ENCODE results near the gene CERKL.

CERKL gene

DNA sequence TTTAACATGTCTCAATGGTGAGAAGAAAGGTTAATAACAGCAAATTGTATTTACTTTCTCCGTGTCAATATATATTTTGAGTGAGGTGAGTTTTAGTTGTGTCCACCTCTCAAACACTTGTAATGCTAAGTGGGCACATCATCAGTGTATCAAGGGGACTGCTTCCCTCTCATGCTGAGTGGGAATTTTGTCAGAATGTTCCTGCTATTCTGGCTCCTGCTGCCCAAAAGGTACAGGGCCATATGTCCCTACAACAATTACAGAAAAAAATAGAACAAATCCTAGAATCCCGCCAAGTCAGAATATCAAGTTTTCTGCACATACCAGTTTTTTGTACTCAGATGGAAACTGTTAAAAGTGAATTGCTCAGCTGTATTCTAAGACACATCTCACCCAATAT lies 5.4 kb upstream of the CERKL start:
- FAIRE-seq = no peak
- TF ChIP-seq POLR2A (IDR thresholded peaks at IDR 0.05; ENCODE audit: low read depth, low read length) = no peak
- DNase-seq (ENCODE audit: insufficient read length, low spot score) = no peak

GRCh38 chr2:181660181-181660580 lies 3.3 kb upstream of the CERKL start:
- no peak for DNase-seq (ENCODE audit: insufficient read length, low spot score)
- no peak for FAIRE-seq

DNA sequence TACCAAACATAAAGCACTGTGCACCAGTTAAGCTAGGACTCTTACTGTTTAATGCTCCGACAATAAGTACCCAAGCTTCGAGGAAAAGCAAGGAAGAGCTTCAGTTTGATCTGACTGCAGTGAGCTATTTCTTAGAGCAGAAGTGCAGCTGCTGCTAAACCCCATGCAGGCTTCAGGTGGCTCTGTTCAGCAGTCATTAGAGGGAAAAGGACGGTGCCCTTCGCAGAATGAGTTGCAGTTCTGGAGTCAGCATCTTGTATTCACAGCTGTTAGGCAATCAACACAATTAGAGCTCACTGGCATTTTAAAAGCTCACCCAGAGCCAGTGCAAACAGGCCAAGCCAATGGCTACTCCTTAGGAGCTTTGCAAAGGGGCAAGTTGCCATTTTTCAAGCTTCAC lies 1.5 kb upstream of the CERKL start:
- TF ChIP-seq POLR2A (IDR thresholded peaks at IDR 0.05; ENCODE audit: low read depth, low read length) = no peak
- DNase-seq (ENCODE audit: insufficient read length, low spot score) (no peak), FAIRE-seq (no peak)

More at GRCh38 chr2:181660181-181660580, 3.3 kb upstream of the CERKL start:
- no peak for TF ChIP-seq POLR2A (IDR thresholded peaks at IDR 0.05; ENCODE audit: low read depth, low read length)

GRCh38 chr2:181657379-181657778 lies 474 bp upstream of the CERKL start:
- no peak for FAIRE-seq
- TF ChIP-seq POLR2A (IDR thresholded peaks at IDR 0.05; ENCODE audit: low read depth, low read length) = no peak
- no peak for DNase-seq (ENCODE audit: insufficient read length, low spot score)

DNA sequence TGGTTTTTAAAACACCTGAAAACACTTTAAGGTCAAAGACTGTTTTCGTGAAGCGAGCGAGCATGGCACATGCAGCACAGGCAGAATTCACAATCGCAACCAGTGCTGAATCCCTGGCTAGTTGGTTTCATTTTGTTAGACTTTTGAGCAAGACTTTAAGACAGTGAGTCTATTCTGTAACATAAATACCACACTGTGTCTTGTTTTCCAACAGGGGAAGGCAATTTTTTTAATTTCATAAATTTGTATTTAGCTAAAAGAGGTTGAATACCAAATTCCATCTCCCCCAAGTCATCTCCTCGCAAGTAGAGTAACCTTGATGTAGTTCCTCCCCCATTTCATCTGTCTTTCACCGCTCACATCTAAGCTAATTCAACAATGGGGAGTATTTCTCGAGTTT lies 1.4 kb downstream of the CERKL start:
- DNase-seq (ENCODE audit: insufficient read length, low spot score) (no peak), FAIRE-seq (no peak)
- no peak for TF ChIP-seq POLR2A (IDR thresholded peaks at IDR 0.05; ENCODE audit: low read depth, low read length)

- DNase-seq (ENCODE audit: insufficient read length, low spot score) (no peak), FAIRE-seq (no peak)
- TF ChIP-seq POLR2A (IDR thresholded peaks at IDR 0.05; ENCODE audit: low read depth, low read length) = no peak
These were observed 7.4 kb downstream of the CERKL start for GRCh38 chr2:181649436-181649979.

DNA sequence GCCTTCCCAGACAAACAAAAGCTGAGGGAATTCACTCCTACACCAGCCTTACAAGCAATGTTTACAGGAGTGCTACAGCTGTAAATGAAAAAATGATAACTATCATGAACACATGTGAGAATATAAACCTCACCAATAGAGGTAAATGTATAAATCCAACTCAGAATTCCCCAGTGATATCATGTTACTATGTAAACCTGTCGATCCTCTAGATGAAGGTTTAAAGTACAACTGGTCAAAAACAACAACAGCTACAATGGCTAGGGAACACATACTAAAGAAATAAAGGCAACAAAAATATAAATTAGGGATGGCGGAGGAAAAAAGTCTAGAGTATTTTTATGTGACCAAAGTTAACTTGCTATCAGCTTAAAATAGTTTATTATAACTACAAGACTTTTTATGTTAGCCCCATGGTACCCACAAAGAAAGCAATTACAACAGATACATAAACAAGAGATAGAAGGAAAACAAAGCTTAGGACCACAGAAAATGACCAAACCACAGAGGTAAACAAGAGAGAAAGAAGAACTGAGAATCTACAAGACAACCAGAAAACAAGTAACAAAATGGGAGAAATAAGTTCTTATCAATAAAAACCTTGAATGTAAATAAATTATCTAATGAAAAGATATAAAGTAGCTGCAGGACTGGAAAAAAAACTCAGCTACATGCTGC lies 8.3 kb downstream of the CERKL start:
- no peak for DNase-seq (ENCODE audit: insufficient read length, low spot score)
- no peak for FAIRE-seq
- no peak for TF ChIP-seq POLR2A (IDR thresholded peaks at IDR 0.05; ENCODE audit: low read depth, low read length)

- DNase-seq (ENCODE audit: insufficient read length, low spot score) = no peak
- no peak for FAIRE-seq
These were observed 10.4 kb downstream of the CERKL start for GRCh38 chr2:181646415-181646987.

DNA sequence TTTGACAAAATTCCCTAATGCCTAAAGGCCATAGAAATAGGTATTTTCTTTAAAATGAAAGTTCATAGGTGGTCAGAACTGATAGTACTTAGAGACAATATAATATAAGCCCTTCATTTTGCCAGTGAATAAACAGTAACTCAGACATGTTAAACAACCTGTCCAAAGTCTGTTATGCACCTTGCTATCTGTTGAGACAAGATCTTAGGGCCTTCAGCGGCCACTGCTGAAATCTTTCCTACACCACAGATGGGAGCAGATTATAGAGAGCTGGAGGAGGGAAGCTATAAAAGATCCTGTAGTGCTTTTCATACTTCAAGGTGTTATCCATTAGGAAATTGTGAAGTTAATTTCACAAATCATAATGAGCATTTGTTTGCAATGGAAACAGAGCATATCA lies 13.8 kb downstream of the CERKL start:
- no peak for FAIRE-seq
- no peak for DNase-seq (ENCODE audit: insufficient read length, low spot score)
- TF ChIP-seq POLR2A (IDR thresholded peaks at IDR 0.05; ENCODE audit: low read depth, low read length) = no peak

More at GRCh38 chr2:181646415-181646987, 10.4 kb downstream of the CERKL start:
- no peak for TF ChIP-seq POLR2A (IDR thresholded peaks at IDR 0.05; ENCODE audit: low read depth, low read length)

DNA sequence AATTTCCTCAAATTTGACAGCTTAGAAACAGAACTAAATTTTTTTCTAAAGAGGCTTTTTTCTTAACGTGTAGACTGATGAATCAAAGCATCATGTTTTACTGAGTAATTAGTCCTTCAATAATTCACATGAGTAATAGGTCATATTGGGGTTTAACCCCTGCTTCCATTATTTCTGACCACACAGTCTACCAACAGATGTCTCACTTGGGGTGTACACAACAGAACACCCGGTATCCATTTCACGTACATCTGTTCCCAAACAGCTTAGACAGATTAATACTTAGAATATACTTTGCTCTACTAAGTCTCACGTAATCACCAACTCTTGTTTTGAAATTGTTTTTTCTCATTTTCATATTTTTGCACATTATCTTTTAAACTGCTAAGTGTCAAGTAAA lies 14.8 kb downstream of the CERKL start:
- DNase-seq (ENCODE audit: insufficient read length, low spot score) = no peak
- TF ChIP-seq POLR2A (IDR thresholded peaks at IDR 0.05; ENCODE audit: low read depth, low read length) = no peak
- no peak for FAIRE-seq

- FAIRE-seq (no peak), DNase-seq (ENCODE audit: insufficient read length, low spot score) (no peak)
- TF ChIP-seq POLR2A (IDR thresholded peaks at IDR 0.05; ENCODE audit: low read depth, low read length) = no peak
These were observed 17.2 kb downstream of the CERKL start for GRCh38 chr2:181639686-181640085.

DNA sequence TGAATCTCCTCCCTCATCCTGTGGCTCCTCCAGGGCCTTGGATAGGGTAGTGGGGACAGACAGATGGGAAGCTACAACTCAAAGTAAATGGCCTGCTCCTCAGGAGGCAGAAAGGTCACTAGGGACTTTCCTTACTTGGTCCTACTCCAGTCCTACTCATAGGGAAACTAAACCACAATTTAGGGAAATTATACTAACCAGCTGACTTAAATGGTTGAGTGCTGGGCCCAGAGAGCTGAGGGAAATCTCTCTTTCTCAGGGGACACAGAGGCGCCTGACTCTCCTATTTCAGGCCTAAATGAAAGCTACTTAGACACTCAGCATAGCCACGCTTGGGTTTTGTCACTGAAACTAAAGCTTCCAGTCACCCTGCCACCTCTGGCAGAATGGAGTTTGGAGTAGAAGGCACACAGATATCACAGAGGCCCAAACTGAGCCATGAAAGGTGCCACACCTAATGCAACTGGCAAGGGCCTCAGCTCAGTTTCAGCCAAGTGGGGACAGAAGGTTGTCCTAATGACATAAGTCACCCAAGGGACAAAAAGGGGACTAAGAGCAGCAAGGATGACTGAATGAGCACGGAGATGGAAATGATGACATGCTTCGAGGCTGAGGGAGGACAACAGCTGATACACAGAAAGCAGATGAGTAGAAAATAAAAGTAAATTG lies 24.0 kb downstream of the CERKL start:
- TF ChIP-seq POLR2A (IDR thresholded peaks at IDR 0.05; ENCODE audit: low read depth, low read length) = no peak
- FAIRE-seq (no peak), DNase-seq (ENCODE audit: insufficient read length, low spot score) (no peak)

GRCh38 chr2:181628590-181629585 lies 28.0 kb downstream of the CERKL start:
- DNase-seq (ENCODE audit: insufficient read length, low spot score) (no peak), FAIRE-seq (no peak)
- no peak for TF ChIP-seq POLR2A (IDR thresholded peaks at IDR 0.05; ENCODE audit: low read depth, low read length)

All from H54 (cell line).